Stimulated activated CD4-positive, alpha-beta T cell treated with anti-CD3 and anti-CD28 coated beads, Interleukin-15, amount 100 ng/mL, for 48 hours (primary cell): ENCODE measurements around the gene GLDC.
A peak's percentile ranks its signal among the peaks of the same experiment; 100 is the strongest.

Experiments used
- DNase-seq, 2 donors: peaks; one replicate each; pipeline ENCODE4 v3.0.0-alpha.2; 2020; ENCODE audit warnings: low read depth in 2 of 2

GLDC gene

GRCh38 chr9:6620353-6620752 is 25.2 kb downstream of the GLDC start:
- DNase-seq: no peak

- no peak for DNase-seq
These were observed 25.6 kb downstream of the GLDC start for GRCh38 chr9:6619909-6620308.

- no peak for DNase-seq
These were observed 28.5 kb downstream of the GLDC start for GRCh38 chr9:6616951-6617602.

GRCh38 chr9:6614489-6614888 is 31.0 kb downstream of the GLDC start:
- no peak for DNase-seq

- DNase-seq: no peak
These were observed 33.7 kb downstream of the GLDC start for GRCh38 chr9:6611865-6612264.

GRCh38 chr9:6610073-6610472 is 35.5 kb downstream of the GLDC start:
- DNase-seq: no peak

GRCh38 chr9:6609497-6610016 is 36.0 kb downstream of the GLDC start:
- no peak for DNase-seq

GRCh38 chr9:6605202-6605601 is 40.3 kb downstream of the GLDC start:
- DNase-seq: no peak

GRCh38 chr9:6600426-6600825 is 45.1 kb downstream of the GLDC start:
- DNase-seq: no peak

- no peak for DNase-seq
These were observed 45.5 kb downstream of the GLDC start for GRCh38 chr9:6600006-6600405.

GRCh38 chr9:6598249-6598725 is 47.2 kb downstream of the GLDC start:
- peak; percentile 20 to 24 for DNase-seq

GRCh38 chr9:6592791-6593190 is 52.7 kb downstream of the GLDC start:
- DNase-seq: no peak

GRCh38 chr9:6592231-6592630 is 53.3 kb downstream of the GLDC start:
- DNase-seq: no peak

- no peak for DNase-seq
These were observed 54.7 kb downstream of the GLDC start for GRCh38 chr9:6590772-6591384.

- no peak for DNase-seq
These were observed 55.2 kb downstream of the GLDC start for GRCh38 chr9:6590334-6590733.

GRCh38 chr9:6584881-6585597 is 60.5 kb downstream of the GLDC start:
- no peak for DNase-seq

- no peak for DNase-seq
These were observed 64.3 kb downstream of the GLDC start for GRCh38 chr9:6581253-6581652.

GRCh38 chr9:6579613-6580012 is 65.9 kb downstream of the GLDC start:
- DNase-seq: no peak

- DNase-seq: no peak
These were observed 68.5 kb downstream of the GLDC start for GRCh38 chr9:6576987-6577386.

- no peak for DNase-seq
These were observed 70.0 kb downstream of the GLDC start for GRCh38 chr9:6575324-6576034.

- DNase-seq: peak; percentile 30 to 36
These were observed 78.4 kb downstream of the GLDC start for GRCh38 chr9:6567140-6567591.
